Neural cell (in vitro differentiated cells): ENCODE results near the gene B4GALT5. TPM values are rescaled to one million over a fixed set of nuclear protein-coding genes. Genes with fewer than 3 reads are reported as not detected.

Experiments used
- H2AFZ ChIP-seq: fragments of 200-600, 300-800 bp; sonication (generic), shearing (Covaris generic); 2 replicates; pipeline ENCODE4 v1.6.0; 2014; ENCODE audit warnings: low read depth, mild to moderate bottlenecking, antibody characterized with exemption, low read length, moderate library complexity
- H3F3A ChIP-seq: fragments of 200-600 bp; shearing (Covaris generic); 2 replicates; pipeline ENCODE4 v1.6.1; 2016; ENCODE audit warnings: mild to moderate bottlenecking, moderate library complexity, mixed read lengths, antibody characterized with exemption, low read length; ENCODE audit not compliant: insufficient read depth, poor library complexity, severe bottlenecking
- H3K27ac ChIP-seq: fragments of 200-600, 300-800 bp; sonication (generic), shearing (Covaris generic); 2 replicates; pipeline ENCODE4 v1.5.1; 2014; ENCODE audit warnings: mild to moderate bottlenecking, low read length, moderate library complexity
- H3K27me3 ChIP-seq: fragments of 300-800, 200-600 bp; sonication (generic), shearing (Covaris generic); 2 replicates; pipeline ENCODE4 v1.6.0; 2014; ENCODE audit warnings: mild to moderate bottlenecking, low read depth, low read length, moderate library complexity; ENCODE audit not compliant: insufficient read depth
- H3K36me3 ChIP-seq: fragments of 300-800, 200-600 bp; sonication (generic), shearing (Covaris generic); 2 replicates; pipeline ENCODE4 v1.5.1; 2014; ENCODE audit warnings: mild to moderate bottlenecking, antibody characterized with exemption, low read length, moderate library complexity; ENCODE audit not compliant: insufficient read depth
- H3K4me2 ChIP-seq: fragments of 300-800, 200-600 bp; sonication (generic), shearing (Covaris generic); 2 replicates; pipeline ENCODE4 v1.6.0; 2014; ENCODE audit warnings: mild to moderate bottlenecking, low read length
- H3K4me3 ChIP-seq: fragments of 300-800, 200-600 bp; sonication (generic), shearing (Covaris generic); 2 replicates; pipeline ENCODE4 v1.5.1; 2014; ENCODE audit warnings: mild to moderate bottlenecking, low read length, moderate library complexity
- H3K79me2 ChIP-seq: fragments of 200-600 bp; shearing (Covaris generic); replicated peaks from 2 replicates; pipeline ENCODE4 v1.6.0; 2014; ENCODE audit warnings: mild to moderate bottlenecking, low read length, moderate library complexity; ENCODE audit not compliant: insufficient read depth
- H3K9ac ChIP-seq: fragments of 300-800, 200-600 bp; sonication (generic), shearing (Covaris generic); 2 replicates; pipeline ENCODE4 v1.6.1; 2016; ENCODE audit warnings: mild to moderate bottlenecking, low read length, mixed read lengths
- H3K9me2 ChIP-seq: fragments of 200-600 bp; shearing (Covaris generic); 2 replicates; pipeline ENCODE4 v1.6.1; 2016; ENCODE audit warnings: mild to moderate bottlenecking, low read length, mixed read lengths; ENCODE audit not compliant: insufficient read depth
- H3K9me3 ChIP-seq: fragments of 200-600, 300-800 bp; sonication (generic), shearing (Covaris generic); 2 replicates; pipeline ENCODE4 v1.6.1; 2016; ENCODE audit warnings: mild to moderate bottlenecking, mixed run types, low read length, moderate library complexity, mixed read lengths
- H4K20me1 ChIP-seq: fragments of 200-600 bp; shearing (Covaris generic); 2 replicates; pipeline ENCODE4 v1.6.1; 2016; ENCODE audit warnings: mild to moderate bottlenecking, mixed run types; ENCODE audit not compliant: insufficient read depth
- EP300 ChIP-seq: fragments of 450-650 bp; conservative IDR thresholded peaks from 2 replicates; pipeline ENCODE4 v1.6.1; 2014; ENCODE audit warnings: antibody characterized with exemption, mild to moderate bottlenecking, moderate library complexity; ENCODE audit not compliant: poor library complexity, severe bottlenecking
- EZH2 ChIP-seq: fragments of 200-600, 300-800 bp; shearing (Covaris generic), sonication (generic); IDR thresholded peaks from 2 replicates; pipeline ENCODE4 v1.6.1; 2014; ENCODE audit warnings: antibody characterized with exemption, low read length, borderline replicate concordance, mild to moderate bottlenecking; ENCODE audit not compliant: insufficient read depth, poor library complexity, severe bottlenecking
- MXI1 ChIP-seq: fragments of 450-650 bp; conservative IDR thresholded peaks from 2 replicates; pipeline ENCODE4 v1.6.1; 2014; ENCODE audit warnings: antibody characterized with exemption, mild to moderate bottlenecking; ENCODE audit not compliant: poor library complexity, severe bottlenecking
- POLR2AphosphoS5 ChIP-seq: IDR thresholded peaks from 2 replicates; pipeline ENCODE4 v1.6.1; 2012
- RAD21 ChIP-seq: fragments of 450-650 bp; conservative IDR thresholded peaks from 2 replicates; pipeline ENCODE4 v1.6.1; 2014; ENCODE audit warnings: antibody characterized with exemption, mild to moderate bottlenecking, moderate library complexity
- SMC3 ChIP-seq: fragments of 450-650 bp; conservative IDR thresholded peaks from 2 replicates; pipeline ENCODE4 v1.6.1; 2014; ENCODE audit warnings: antibody characterized with exemption, mild to moderate bottlenecking, moderate library complexity; ENCODE audit not compliant: poor library complexity
- TAF1 ChIP-seq: IDR thresholded peaks from 2 replicates; pipeline ENCODE4 v1.6.1; 2012; ENCODE audit warnings: low read depth
- polyA plus RNA-seq: library from polyadenylated mRNA; depleted of rRNA; stranded (reverse); fragments of >200 nt; gene quantifications from 2 replicates; pipeline ENCODE4 v1.2.3, GENCODE V29; 2014
- TF ChIP-seq, protein P1 (sequence below): IDR thresholded peaks from 2 replicates; pipeline ENCODE4 v1.6.1; 2012; ENCODE audit warnings: borderline replicate concordance
- TF ChIP-seq, protein P2 (sequence below): fragments of 450-650 bp; IDR thresholded peaks from 2 replicates; pipeline ENCODE4 v1.5.1; 2014; ENCODE audit warnings: antibody characterized with exemption, mild to moderate bottlenecking, moderate library complexity; ENCODE audit not compliant: poor library complexity, severe bottlenecking

B4GALT5 gene
- polyA plus RNA-seq, 1 donor from 2014 or later, result 34.7 TPM

DNA sequence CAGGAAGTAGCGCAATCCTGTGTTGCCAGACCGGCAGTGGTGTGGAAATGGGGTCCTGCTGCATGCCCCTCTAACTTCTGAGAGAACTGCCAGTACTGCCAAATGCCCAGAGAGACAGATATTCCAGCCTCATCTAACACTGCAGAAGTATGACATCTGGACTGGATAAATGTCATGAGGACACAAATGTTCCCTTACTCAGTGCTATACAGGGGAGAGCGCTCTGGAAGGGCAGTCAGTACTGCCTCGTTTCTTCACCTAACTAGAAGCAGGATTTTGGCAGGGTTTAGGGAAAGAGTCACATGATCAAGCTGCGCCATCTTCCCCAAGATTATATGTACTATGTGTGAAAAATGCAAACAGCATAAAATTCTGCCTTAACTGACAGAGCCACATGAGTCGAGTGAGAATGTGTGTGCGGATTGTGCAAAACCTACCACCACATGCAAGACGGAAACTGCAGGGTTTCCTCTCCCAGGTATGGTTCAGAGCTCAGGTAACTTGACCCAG is 59.7 kb downstream of the B4GALT5 start:
- Histone ChIP-seq H3K9me3 (no peaks in the 10 kb centered on the region), H2AFZ (no peak overlapping the region), H4K20me1 (no peaks in the 10 kb centered on the region), H3K9me2 (no peaks in the 10 kb centered on the region), H3K36me3 (peaks cover 14% of the 10 kb centered on the region), H3K4me3 (no peak overlapping the region), H3K79me2 (peaks cover 11% of the 10 kb centered on the region), H3K4me2 (no peak overlapping the region), H3F3A (no peaks in the 10 kb centered on the region), H3K27ac (no peak overlapping the region), H3K27me3 (no peaks in the 10 kb centered on the region), H3K9ac (no peak overlapping the region)
- TF ChIP-seq POLR2AphosphoS5 (no peak), EZH2 (no peak), SMC3 (no peak), TAF1 (no peak), EP300 (no peak), RAD21 (no peak), MXI1 (no peak)
- TF ChIP-seq, protein P1, sequence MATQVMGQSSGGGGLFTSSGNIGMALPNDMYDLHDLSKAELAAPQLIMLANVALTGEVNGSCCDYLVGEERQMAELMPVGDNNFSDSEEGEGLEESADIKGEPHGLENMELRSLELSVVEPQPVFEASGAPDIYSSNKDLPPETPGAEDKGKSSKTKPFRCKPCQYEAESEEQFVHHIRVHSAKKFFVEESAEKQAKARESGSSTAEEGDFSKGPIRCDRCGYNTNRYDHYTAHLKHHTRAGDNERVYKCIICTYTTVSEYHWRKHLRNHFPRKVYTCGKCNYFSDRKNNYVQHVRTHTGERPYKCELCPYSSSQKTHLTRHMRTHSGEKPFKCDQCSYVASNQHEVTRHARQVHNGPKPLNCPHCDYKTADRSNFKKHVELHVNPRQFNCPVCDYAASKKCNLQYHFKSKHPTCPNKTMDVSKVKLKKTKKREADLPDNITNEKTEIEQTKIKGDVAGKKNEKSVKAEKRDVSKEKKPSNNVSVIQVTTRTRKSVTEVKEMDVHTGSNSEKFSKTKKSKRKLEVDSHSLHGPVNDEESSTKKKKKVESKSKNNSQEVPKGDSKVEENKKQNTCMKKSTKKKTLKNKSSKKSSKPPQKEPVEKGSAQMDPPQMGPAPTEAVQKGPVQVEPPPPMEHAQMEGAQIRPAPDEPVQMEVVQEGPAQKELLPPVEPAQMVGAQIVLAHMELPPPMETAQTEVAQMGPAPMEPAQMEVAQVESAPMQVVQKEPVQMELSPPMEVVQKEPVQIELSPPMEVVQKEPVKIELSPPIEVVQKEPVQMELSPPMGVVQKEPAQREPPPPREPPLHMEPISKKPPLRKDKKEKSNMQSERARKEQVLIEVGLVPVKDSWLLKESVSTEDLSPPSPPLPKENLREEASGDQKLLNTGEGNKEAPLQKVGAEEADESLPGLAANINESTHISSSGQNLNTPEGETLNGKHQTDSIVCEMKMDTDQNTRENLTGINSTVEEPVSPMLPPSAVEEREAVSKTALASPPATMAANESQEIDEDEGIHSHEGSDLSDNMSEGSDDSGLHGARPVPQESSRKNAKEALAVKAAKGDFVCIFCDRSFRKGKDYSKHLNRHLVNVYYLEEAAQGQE, result no peak

DNA sequence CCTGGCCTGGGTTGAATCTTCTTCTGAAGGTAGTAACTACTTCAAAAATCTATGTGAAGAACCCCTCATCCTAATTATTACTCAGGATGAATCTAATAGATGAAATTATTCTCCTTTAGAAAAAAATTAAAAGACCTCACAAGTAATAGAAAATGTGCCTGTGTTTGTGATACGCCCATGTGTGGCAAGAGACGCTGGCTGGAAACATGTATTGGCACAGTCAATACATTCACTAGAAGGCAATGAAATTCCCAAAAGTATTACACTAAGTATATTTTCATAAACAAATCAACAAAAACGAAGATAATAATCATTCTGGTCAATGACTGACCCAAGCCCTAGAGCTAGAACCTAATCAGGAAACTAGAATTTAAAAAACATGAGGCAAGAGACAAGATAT is 64.0 kb downstream of the B4GALT5 start:
- no peak overlapping the region for H3K9ac ChIP-seq
- no peak for TF ChIP-seq MXI1
- no peak for TF ChIP-seq TAF1
- H3K4me3 ChIP-seq, result no peak overlapping the region
- H3K79me2 ChIP-seq, result no peaks in the 10 kb centered on the region
- H3K27ac ChIP-seq, result no peak overlapping the region
- H4K20me1 ChIP-seq, result no peaks in the 10 kb centered on the region
- H3K36me3 ChIP-seq, result peaks cover 14% of the 10 kb centered on the region
- no peaks in the 10 kb centered on the region for H3F3A ChIP-seq
- no peak overlapping the region for H2AFZ ChIP-seq
- no peaks in the 10 kb centered on the region for H3K9me3 ChIP-seq
- no peaks in the 10 kb centered on the region for H3K9me2 ChIP-seq
- H3K27me3 ChIP-seq, result no peaks in the 10 kb centered on the region
- H3K4me2 ChIP-seq, result no peak overlapping the region

- no peaks in the 10 kb centered on the region for H3K79me2 ChIP-seq
These were observed 66.1 kb downstream of the B4GALT5 start for GRCh38 chr20:49647550-49647949.

More at GRCh38 chr20:49647550-49647949, 66.1 kb downstream of the B4GALT5 start:
- Histone ChIP-seq H2AFZ (no peak overlapping the region), H3K27me3 (no peaks in the 10 kb centered on the region), H3F3A (no peaks in the 10 kb centered on the region), H3K9me3 (no peaks in the 10 kb centered on the region), H3K4me2 (no peak overlapping the region), H4K20me1 (no peaks in the 10 kb centered on the region), H3K4me3 (no peak overlapping the region), H3K27ac (no peak overlapping the region), H3K9ac (no peak overlapping the region), H3K36me3 (peaks cover 7% of the 10 kb centered on the region), H3K9me2 (no peaks in the 10 kb centered on the region)
- TF ChIP-seq SMC3 (no peak), EP300 (no peak), RAD21 (no peak)
- TF ChIP-seq, protein P2, sequence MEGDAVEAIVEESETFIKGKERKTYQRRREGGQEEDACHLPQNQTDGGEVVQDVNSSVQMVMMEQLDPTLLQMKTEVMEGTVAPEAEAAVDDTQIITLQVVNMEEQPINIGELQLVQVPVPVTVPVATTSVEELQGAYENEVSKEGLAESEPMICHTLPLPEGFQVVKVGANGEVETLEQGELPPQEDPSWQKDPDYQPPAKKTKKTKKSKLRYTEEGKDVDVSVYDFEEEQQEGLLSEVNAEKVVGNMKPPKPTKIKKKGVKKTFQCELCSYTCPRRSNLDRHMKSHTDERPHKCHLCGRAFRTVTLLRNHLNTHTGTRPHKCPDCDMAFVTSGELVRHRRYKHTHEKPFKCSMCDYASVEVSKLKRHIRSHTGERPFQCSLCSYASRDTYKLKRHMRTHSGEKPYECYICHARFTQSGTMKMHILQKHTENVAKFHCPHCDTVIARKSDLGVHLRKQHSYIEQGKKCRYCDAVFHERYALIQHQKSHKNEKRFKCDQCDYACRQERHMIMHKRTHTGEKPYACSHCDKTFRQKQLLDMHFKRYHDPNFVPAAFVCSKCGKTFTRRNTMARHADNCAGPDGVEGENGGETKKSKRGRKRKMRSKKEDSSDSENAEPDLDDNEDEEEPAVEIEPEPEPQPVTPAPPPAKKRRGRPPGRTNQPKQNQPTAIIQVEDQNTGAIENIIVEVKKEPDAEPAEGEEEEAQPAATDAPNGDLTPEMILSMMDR, result no peak
- TF ChIP-seq, protein P1, result no peak
